Measurements from ENCODE around the gene P2RY6. TPM values are rescaled to one million over a fixed set of nuclear protein-coding genes. Genes with fewer than 3 reads are reported as not detected.
A peak's percentile ranks its signal among the peaks of the same experiment; 100 is the strongest.

Gene P2RY6
- total RNA-seq, 1 experiment from 2014 or later, result 34.7 TPM

GRCh38 chr11:73284106-73284505 is 12.0 kb downstream of the P2RY6 start:
- no peaks in the 10 kb centered on the region for H3K9me3 ChIP-seq (ENCODE audit: insufficient read depth, low read depth)
- CTCF ChIA-PET, result no interaction called here

GRCh38 chr11:73285721-73286120 is 13.6 kb downstream of the P2RY6 start:
- intact Hi-C loops (cut with micrococcal nuclease; ENCODE audit: unreplicated experiment), result no loop called here

More at GRCh38 chr11:73284106-73284505, 12.0 kb downstream of the P2RY6 start:
- no peaks in the 10 kb centered on the region for H3K36me3 ChIP-seq (ENCODE audit: low read depth)
- no peak overlapping the region for H3K27ac ChIP-seq
- TF ChIP-seq EZH2 (IDR thresholded peaks at IDR 0.05; ENCODE audit: low read depth) (no peak), CTCF (conservative IDR thresholded peaks at IDR 0.05) (no peak)
- peaks cover 25% of the 10 kb centered on the region for H3K4me1 ChIP-seq (replicated peaks; ENCODE audit: insufficient read depth)
- 0 out of 2 replicates have a peak, but pooled peaks cover 15% of the 10 kb centered on the region for H4K20me1 ChIP-seq (ENCODE audit: insufficient read depth)
- peaks cover 32% of the 10 kb centered on the region for H3F3A ChIP-seq (ENCODE audit: insufficient read depth, low read depth)
- no peaks in the 10 kb centered on the region for H3K9me2 ChIP-seq (ENCODE audit: insufficient read depth)
- no TSS peak for BruUV-seq (replicated peaks)
- no peak overlapping the region for H2AFZ ChIP-seq
- H3K4me3 ChIP-seq, result no peak overlapping the region
- intact Hi-C loops (cut with micrococcal nuclease; ENCODE audit: unreplicated experiment), result no loop called here
- H3K79me2 ChIP-seq (ENCODE audit: low read depth), result peaks cover 69% of the 10 kb centered on the region
- DNase-seq, result no peak
- H3K4me2 ChIP-seq, result no peak overlapping the region
- no peaks in the 10 kb centered on the region for H3K27me3 ChIP-seq (ENCODE audit: insufficient read depth, low read depth)
- POLR2A ChIA-PET (ENCODE audit: unreplicated experiment), result interaction anchor here (0.7 kb wide), 1 partner anchor 77 kb away, joined by 6 read pairs; no protein-coding TSS in a partner anchor

GRCh38 chr11:73286240-73286810 is 14.2 kb downstream of the P2RY6 start:
- no peaks in the 10 kb centered on the region for H3K27me3 ChIP-seq (ENCODE audit: insufficient read depth, low read depth)
- no peak overlapping the region for H3K4me3 ChIP-seq
- 0 out of 2 replicates have a peak, but pooled peaks cover 11% of the 10 kb centered on the region for H4K20me1 ChIP-seq (ENCODE audit: insufficient read depth)
- H3K9me2 ChIP-seq (ENCODE audit: insufficient read depth), result no peaks in the 10 kb centered on the region
- no peak for DNase-seq
- no peak overlapping the region for H2AFZ ChIP-seq
- intact Hi-C loops (cut with micrococcal nuclease; ENCODE audit: unreplicated experiment), result no loop called here
- BruUV-seq (replicated peaks), result no TSS peak
- H3K4me1 ChIP-seq (replicated peaks; ENCODE audit: insufficient read depth), result peaks cover 35% of the 10 kb centered on the region
- CTCF ChIA-PET, result interaction anchor here (0.6 kb wide), 1 partner anchor 143 kb away, joined by 8 read pairs; no protein-coding TSS in a partner anchor
- peaks cover 64% of the 10 kb centered on the region for H3K79me2 ChIP-seq (ENCODE audit: low read depth)
- no peak overlapping the region for H3K4me2 ChIP-seq
- H3F3A ChIP-seq (ENCODE audit: insufficient read depth, low read depth), result peaks cover 41% of the 10 kb centered on the region
- peak overlapping the region; percentile 88; the same call in 1 of the 2 replicates for H3K27ac ChIP-seq
- POLR2A ChIA-PET (ENCODE audit: unreplicated experiment), result interaction anchor here (0.5 kb wide), 1 partner anchor 12 kb away, joined by 6 read pairs; no protein-coding TSS in a partner anchor
- no peaks in the 10 kb centered on the region for H3K9me3 ChIP-seq (ENCODE audit: insufficient read depth, low read depth)
- TF ChIP-seq CTCF (conservative IDR thresholded peaks at IDR 0.05), result no peak
- no peak for TF ChIP-seq EZH2 (IDR thresholded peaks at IDR 0.05; ENCODE audit: low read depth)
- H3K36me3 ChIP-seq (ENCODE audit: low read depth), result no peaks in the 10 kb centered on the region

More at GRCh38 chr11:73285721-73286120, 13.6 kb downstream of the P2RY6 start:
- H2AFZ ChIP-seq, result no peak overlapping the region
- H3F3A ChIP-seq (ENCODE audit: insufficient read depth, low read depth), result peaks cover 41% of the 10 kb centered on the region
- no peaks in the 10 kb centered on the region for H3K36me3 ChIP-seq (ENCODE audit: low read depth)
- TF ChIP-seq CTCF (conservative IDR thresholded peaks at IDR 0.05) (no peak), EZH2 (IDR thresholded peaks at IDR 0.05; ENCODE audit: low read depth) (no peak)
- BruUV-seq (replicated peaks), result no TSS peak
- H3K4me3 ChIP-seq, result no peak overlapping the region
- peaks cover 35% of the 10 kb centered on the region for H3K4me1 ChIP-seq (replicated peaks; ENCODE audit: insufficient read depth)
- 0 out of 2 replicates have a peak, but pooled peaks cover 15% of the 10 kb centered on the region for H4K20me1 ChIP-seq (ENCODE audit: insufficient read depth)
- ChIA-PET CTCF (no interaction called here), POLR2A (ENCODE audit: unreplicated experiment) (interaction anchor here (0.5 kb wide), 2 partner anchors 11 to 343 kb away, joined by 4 to 6 read pairs; no protein-coding TSS in a partner anchor)
- DNase-seq, result no peak
- no peaks in the 10 kb centered on the region for H3K9me2 ChIP-seq (ENCODE audit: insufficient read depth)
- H3K79me2 ChIP-seq (ENCODE audit: low read depth), result peaks cover 64% of the 10 kb centered on the region
- H3K27me3 ChIP-seq (ENCODE audit: insufficient read depth, low read depth), result no peaks in the 10 kb centered on the region
- H3K4me2 ChIP-seq, result no peak overlapping the region
- no peaks in the 10 kb centered on the region for H3K9me3 ChIP-seq (ENCODE audit: insufficient read depth, low read depth)
- peak overlapping the region; percentile 88; the same call in 1 of the 2 replicates for H3K27ac ChIP-seq
